ENCODE data around the gene HTR3D.

DNA sequence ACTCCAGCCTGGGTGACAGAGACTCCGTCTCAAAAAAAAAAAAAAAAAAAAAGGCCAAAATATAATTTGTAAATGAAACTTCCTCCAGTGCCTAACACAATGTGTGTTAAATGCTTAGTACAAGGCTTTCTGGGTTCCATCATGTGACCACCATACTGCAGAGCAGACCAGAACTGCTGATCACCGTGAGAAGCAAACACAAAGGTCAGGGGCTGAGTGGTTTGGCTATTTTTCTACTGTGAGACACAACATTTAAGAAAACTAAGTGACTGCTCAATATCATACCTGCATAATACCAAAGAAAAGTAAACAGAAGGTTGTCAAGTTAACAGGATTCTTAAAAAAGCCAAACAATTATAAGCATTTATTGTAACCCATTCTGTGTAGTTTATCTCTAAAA is 27.1 kb upstream of the HTR3D start:
- TF ChIP-seq, protein P1, sequence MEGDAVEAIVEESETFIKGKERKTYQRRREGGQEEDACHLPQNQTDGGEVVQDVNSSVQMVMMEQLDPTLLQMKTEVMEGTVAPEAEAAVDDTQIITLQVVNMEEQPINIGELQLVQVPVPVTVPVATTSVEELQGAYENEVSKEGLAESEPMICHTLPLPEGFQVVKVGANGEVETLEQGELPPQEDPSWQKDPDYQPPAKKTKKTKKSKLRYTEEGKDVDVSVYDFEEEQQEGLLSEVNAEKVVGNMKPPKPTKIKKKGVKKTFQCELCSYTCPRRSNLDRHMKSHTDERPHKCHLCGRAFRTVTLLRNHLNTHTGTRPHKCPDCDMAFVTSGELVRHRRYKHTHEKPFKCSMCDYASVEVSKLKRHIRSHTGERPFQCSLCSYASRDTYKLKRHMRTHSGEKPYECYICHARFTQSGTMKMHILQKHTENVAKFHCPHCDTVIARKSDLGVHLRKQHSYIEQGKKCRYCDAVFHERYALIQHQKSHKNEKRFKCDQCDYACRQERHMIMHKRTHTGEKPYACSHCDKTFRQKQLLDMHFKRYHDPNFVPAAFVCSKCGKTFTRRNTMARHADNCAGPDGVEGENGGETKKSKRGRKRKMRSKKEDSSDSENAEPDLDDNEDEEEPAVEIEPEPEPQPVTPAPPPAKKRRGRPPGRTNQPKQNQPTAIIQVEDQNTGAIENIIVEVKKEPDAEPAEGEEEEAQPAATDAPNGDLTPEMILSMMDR (optimal IDR thresholded peaks at IDR 0.05 in 1 of 3, IDR thresholded peaks at IDR 0.05 in 1 of 3, conservative IDR thresholded peaks at IDR 0.05 in 1 of 3; ENCODE audit: extremely low read depth in 1 of 3, insufficient read depth in 2 of 3, low read length in 3 of 3): no peak
- no peak for TF ChIP-seq EZH2 (IDR thresholded peaks at IDR 0.05; ENCODE audit: low read length)

Measured in keratinocyte (primary cell).